ENCODE data around the gene KRTAP1-5. TPM values are rescaled to one million over a fixed set of nuclear protein-coding genes. Genes with fewer than 3 reads are reported as not detected.
"Not testable (repeated sequence)": the region's sequence is repeated elsewhere in the genome, so short reads cannot be mapped to it uniquely, and the experiment has no call there.

Gene KRTAP1-5
- total and polyA plus RNA-seq, 10 of the 15 experiments (the other 5 are each of a cell fraction or from before 2014, with no cell fraction given) = not detected

GRCh38 chr17:41037853-41038350 is 10.9 kb upstream of the KRTAP1-5 start:
- SMC1A ChIA-PET (ENCODE audit: uncharacterized antibody, unreplicated experiment) = no interaction called here
- intact Hi-C loops (cut with micrococcal nuclease; ENCODE audit: unreplicated experiment) = no loop called here
- no peak for FAIRE-seq

DNA sequence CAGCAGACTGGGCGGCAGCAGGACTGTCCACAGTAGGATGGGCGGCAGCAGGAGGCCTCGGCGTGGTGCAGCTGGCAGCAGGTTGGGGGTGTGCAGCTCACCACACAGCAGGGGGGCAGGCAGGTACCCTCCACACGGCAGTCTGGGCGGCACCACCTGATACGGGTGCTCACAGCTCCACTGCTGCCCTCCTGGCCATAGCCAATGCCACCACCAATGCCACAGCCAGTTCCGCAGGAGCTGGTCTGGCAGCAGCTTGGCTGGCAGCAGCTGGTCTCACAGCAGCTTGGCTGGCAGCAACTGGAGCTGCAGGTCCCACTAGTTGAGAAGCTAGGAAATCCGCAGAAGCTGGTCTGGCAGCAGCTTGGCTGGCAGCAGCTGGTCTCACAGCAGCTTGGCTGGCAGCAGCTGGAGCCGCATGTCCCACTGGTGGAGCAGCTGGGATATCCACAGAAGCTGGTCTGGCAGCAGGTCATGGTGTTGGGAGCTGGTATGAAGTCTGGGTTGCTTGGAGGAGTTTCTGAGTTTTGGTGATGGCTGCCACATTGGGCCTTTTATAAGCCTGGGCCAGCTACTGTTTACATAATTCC is 7.4 kb upstream of the KRTAP1-5 start, which contains the start of gene KRTAP1-3:
KRTAP1-3 (minus strand) TSS at position 529 of the 590 bp plus-strand sequence; CDS start at position 476, 53 bp downstream.
- RAD21 ChIA-PET (ENCODE audit: unreplicated experiment); H3K27ac ChIP-seq (ENCODE audit: control insufficient read depth, insufficient read depth); FAIRE-seq; H3K36me3 ChIP-seq (ENCODE audit: control insufficient read depth in 2 of 2, insufficient read depth in 2 of 2, low read length in 1 of 2); POLR2A ChIA-PET; H2AFZ ChIP-seq (ENCODE audit: control insufficient read depth, low read depth, low read length); H3K4me1 ChIP-seq (ENCODE audit: control insufficient read depth, insufficient read depth, low read length); BruUV-seq (replicated peaks); H3K9me3 ChIP-seq (replicated peaks; ENCODE audit: control insufficient read depth, insufficient read depth, low read length); H3K27me3 ChIP-seq (replicated peaks in 1 of 2; ENCODE audit: control insufficient read depth in 2 of 2, insufficient read depth in 2 of 2, low read length in 1 of 2); in situ Hi-C loops (cut with MboI); H4K20me1 ChIP-seq (ENCODE audit: control insufficient read depth, insufficient read depth); H3K9ac ChIP-seq (ENCODE audit: control insufficient read depth, insufficient read depth, low read length); ATAC-seq; SMC1A ChIA-PET (ENCODE audit: uncharacterized antibody, unreplicated experiment); H3K79me2 ChIP-seq (ENCODE audit: control insufficient read depth, insufficient read depth, low read length); DNase-seq (ENCODE audit: low read depth, low spot score); CTCF ChIA-PET; intact Hi-C loops (cut with micrococcal nuclease; ENCODE audit: unreplicated experiment); H3K4me3 ChIP-seq; H3K4me2 ChIP-seq (ENCODE audit: control insufficient read depth, insufficient read depth): not testable (repeated sequence)
- WGBS (ENCODE audit: insufficient coverage, insufficient replicate concordance, low lambda C conversion rate, missing lambda C conversion rate) = 38% methylated on average over 10 of the region's 10 CpGs

More at GRCh38 chr17:41037853-41038350, 10.9 kb upstream of the KRTAP1-5 start:
- ATAC-seq (no peak), DNase-seq (ENCODE audit: low read depth, low spot score) (no peak)
- Histone ChIP-seq H3K27ac (ENCODE audit: control insufficient read depth, insufficient read depth) (no peak overlapping the region), H3K4me1 (ENCODE audit: control insufficient read depth, insufficient read depth, low read length) (no peaks in the 10 kb centered on the region), H3K9ac (ENCODE audit: control insufficient read depth, insufficient read depth, low read length) (no peak overlapping the region), H3K9me3 (replicated peaks; ENCODE audit: control insufficient read depth, insufficient read depth, low read length) (no peaks in the 10 kb centered on the region), H3K36me3 (ENCODE audit: control insufficient read depth in 2 of 2, insufficient read depth in 2 of 2, low read length in 1 of 2) (no peaks in the 10 kb centered on the region), H3K27me3 (replicated peaks in 1 of 2; ENCODE audit: control insufficient read depth in 2 of 2, insufficient read depth in 2 of 2, low read length in 1 of 2) (no peaks in the 10 kb centered on the region), H3K79me2 (ENCODE audit: control insufficient read depth, insufficient read depth, low read length) (no peaks in the 10 kb centered on the region), H4K20me1 (ENCODE audit: control insufficient read depth, insufficient read depth) (no peaks in the 10 kb centered on the region), H3K4me3 (no peak overlapping the region), H2AFZ (ENCODE audit: control insufficient read depth, low read depth, low read length) (no peak overlapping the region), H3K4me2 (ENCODE audit: control insufficient read depth, insufficient read depth) (no peak overlapping the region)
- ChIA-PET POLR2A (no interaction called here), CTCF (no interaction called here), RAD21 (ENCODE audit: unreplicated experiment) (no interaction called here)
- BruUV-seq (replicated peaks) = no TSS peak
- in situ Hi-C loops (cut with MboI) = no loop called here
- 38% methylated on average over 2 of the region's 2 CpGs for WGBS (ENCODE audit: insufficient coverage, insufficient replicate concordance, low lambda C conversion rate, missing lambda C conversion rate)
- no peak for TF ChIP-seq BHLHE40 (IDR thresholded peaks at IDR 0.05; ENCODE audit: borderline replicate concordance in 1 of 2, low read depth in 2 of 2, low read length in 1 of 2)
- no peak for TF ChIP-seq HDAC6 (IDR thresholded peaks at IDR 0.05; ENCODE audit: unreplicated experiment)
- TF ChIP-seq JUNB (IDR thresholded peaks at IDR 0.05) = no peak
- no peak for TF ChIP-seq SMAD5 (IDR thresholded peaks at IDR 0.05; ENCODE audit: low read depth)
- no peak for TF ChIP-seq SRF (IDR thresholded peaks at IDR 0.05; ENCODE audit: low read depth in 2 of 2, low read length in 2 of 2)
- TF ChIP-seq RB1 (IDR thresholded peaks at IDR 0.05; ENCODE audit: borderline replicate concordance) = no peak
- TF ChIP-seq PRDM15 (CRISPR knock-in tag; IDR thresholded peaks at IDR 0.05) = no peak
- TF ChIP-seq CBX3 (IDR thresholded peaks at IDR 0.05; ENCODE audit: borderline replicate concordance, low read depth) = no peak
- no peak for TF ChIP-seq RFX5 (IDR thresholded peaks at IDR 0.05; ENCODE audit: low read depth, low read length)

Measured in GM12878 (cell line).